K562 (cell line): ENCODE measurements around the gene C1QTNF6. TPM values are rescaled to one million over a fixed set of nuclear protein-coding genes. Genes with fewer than 3 reads are reported as not detected.

Experiments
- ATAC-seq: fragments of 200-7000 bp; cut with Tn5 transposase; 3 replicates; pipeline ENCODE4 v1.9.1; 2020; ENCODE audit warnings: moderate library complexity
- BruUV-seq: library from RNA; stranded (reverse); fragments of 400-500 nt; replicated peaks from 2 replicates; lab custom pipeline; 2021; lab: Mats Ljungman, UMichigan
- CTCF ChIA-PET: fragments of 300-600 bp; formaldehyde crosslinking; extraction: SDS; loops from one replicate; lab custom pipeline; 2021; ENCODE audit warnings: low intra/inter-chr PET ratio; lab: Yijun Ruan, JAX
- POLR2A ChIA-PET: fragments of 300-600, 350-650 bp; sonication (Branson Sonifier 250); formaldehyde crosslinking; extraction: SDS; loops from one replicate; lab custom pipeline; 2021; ENCODE audit warnings: antibody characterized with exemption, inconsistent platforms; lab: Yijun Ruan, JAX
- DNase-seq, 4 experiments: peaks; one replicate each; pipeline versions ENCODE4 v3.0.0 to v3.0.0-alpha.2; 2011 to 2018; ENCODE audit warnings: low spot score in 3 of 4, mixed read lengths in 3 of 4; ENCODE audit errors: extremely low read depth in 1 of 4
- FAIRE-seq: peaks from 2 replicates; lab custom pipeline; 2011; peaks lifted over from hg19 to GRCh38; lab: Jason Lieb, UNC
- H2AFZ ChIP-seq: 2 replicates; pipeline ENCODE4 v1.6.0; 2011; ENCODE audit warnings: low read depth, low read length, control low read depth, inconsistent platforms
- H3K27ac ChIP-seq: fragments of 200-600 bp; 3 replicates; pipeline ENCODE4 v1.8.0; 2011; ENCODE audit warnings: low read depth, mild to moderate bottlenecking, control low read depth, inconsistent platforms, low read length, moderate library complexity, mixed read lengths; ENCODE audit errors: extremely low read depth
- H3K27me3 ChIP-seq, 2 experiments: fragments of 300-600 bp in 1 of 2; 2 replicates in 1 of 2; 3 replicates in 1 of 2; pipeline versions ENCODE4 v1.6.0 to v1.8.0; 2011; ENCODE audit warnings: inconsistent platforms in 2 of 2, low read length in 2 of 2, mild to moderate bottlenecking in 1 of 2, mixed read lengths in 1 of 2, moderate library complexity in 1 of 2; ENCODE audit not compliant: control insufficient read depth in 2 of 2, insufficient read depth in 2 of 2
- H3K36me3 ChIP-seq: fragments of 300-600 bp; 3 replicates; pipeline ENCODE4 v1.8.0; 2011; ENCODE audit warnings: mild to moderate bottlenecking, low read length, inconsistent platforms; ENCODE audit not compliant: control insufficient read depth, insufficient read depth
- H3K4me1 ChIP-seq, 2 experiments: fragments of 200-600 bp in 1 of 2; replicated peaks in 1 of 2; 2 replicates in 1 of 2; 3 replicates in 1 of 2; pipeline versions ENCODE4 v1.5.1 to v1.8.0; 2011; ENCODE audit warnings: inconsistent platforms in 2 of 2, low read length in 2 of 2, mild to moderate bottlenecking in 1 of 2, mixed read lengths in 1 of 2, moderate library complexity in 1 of 2; ENCODE audit not compliant: control insufficient read depth in 2 of 2, insufficient read depth in 2 of 2
- H3K4me2 ChIP-seq: 2 replicates; pipeline ENCODE4 v1.6.1; 2011; ENCODE audit warnings: low read length, control low read depth, inconsistent platforms, mixed read lengths; ENCODE audit not compliant: insufficient read depth
- H3K4me3 ChIP-seq: fragments of 200-600 bp; sonication (generic), shearing (Covaris generic); 2 replicates; pipeline ENCODE4 v1.5.1; 2016; ENCODE audit warnings: control low read depth, inconsistent platforms
- H3K79me2 ChIP-seq: fragments of 200-600 bp; 3 replicates; pipeline ENCODE4 v1.8.0; 2011; ENCODE audit warnings: low read length, inconsistent platforms; ENCODE audit not compliant: control insufficient read depth, insufficient read depth
- H3K9ac ChIP-seq, 2 experiments: 2 replicates each; pipeline versions ENCODE4 v1.6.0 to v1.6.1; 2011; ENCODE audit warnings: low read depth in 2 of 2, low read length in 2 of 2, control low read depth in 1 of 2, inconsistent platforms in 1 of 2, mild to moderate bottlenecking in 1 of 2, mixed read lengths in 1 of 2; ENCODE audit not compliant: insufficient read depth in 1 of 2
- H3K9me1 ChIP-seq: one replicate; pipeline ENCODE4 v1.6.0; 2011; ENCODE audit warnings: inconsistent platforms, mild to moderate bottlenecking, low read length, moderate library complexity; ENCODE audit not compliant: control insufficient read depth, insufficient read depth
- H3K9me3 ChIP-seq: replicated peaks from 2 replicates; pipeline ENCODE4 v1.5.1; 2011; ENCODE audit warnings: low read depth, low read length, inconsistent platforms; ENCODE audit not compliant: control insufficient read depth, insufficient read depth
- H4K20me1 ChIP-seq: replicated peaks from 2 replicates; pipeline ENCODE4 v1.6.1; 2011; ENCODE audit warnings: low read length, inconsistent platforms, mixed read lengths; ENCODE audit not compliant: control insufficient read depth, insufficient read depth
- ATF1 ChIP-seq, 2 experiments: fragments of 450-650 bp in 1 of 2; IDR thresholded peaks; 2 replicates each; pipeline ENCODE4 v1.6.1; 2016; ENCODE audit warnings: missing compliant biosample characterization in 1 of 2, missing genetic modification characterization in 1 of 2
- CHD1 ChIP-seq: fragments of 200-600 bp; sonication (generic); IDR thresholded peaks from one replicate; pipeline ENCODE4 v1.6.1; 2012; ENCODE audit warnings: mild to moderate bottlenecking, moderate library complexity, low read length, inconsistent platforms
- DDX20 ChIP-seq: fragments of 450-650 bp; IDR thresholded peaks from 2 replicates; pipeline ENCODE4 v1.6.1; 2016; ENCODE audit warnings: missing genetic modification characterization, low read depth, mild to moderate bottlenecking, missing compliant biosample characterization, moderate library complexity
- PCBP2 ChIP-seq: fragments of 200-400 bp; formaldehyde crosslinking; IDR thresholded peaks from 2 replicates; pipeline ENCODE4 v1.6.1; 2018; ENCODE audit warnings: low read length, low read depth, mild to moderate bottlenecking, moderate library complexity; ENCODE audit not compliant: poor library complexity, severe bottlenecking
- SAFB ChIP-seq: fragments of 200-400 bp; formaldehyde crosslinking; IDR thresholded peaks from 2 replicates; pipeline ENCODE4 v1.6.1; 2017; ENCODE audit warnings: low read depth, low read length, borderline replicate concordance
- USF2 ChIP-seq: sonication (generic); formaldehyde crosslinking; IDR thresholded peaks from 2 replicates; pipeline ENCODE4 v1.5.0; 2020; ENCODE audit warnings: missing genetic modification reagents
- ZNF212 ChIP-seq: fragments of 450-650 bp; formaldehyde crosslinking; IDR thresholded peaks from 2 replicates; pipeline ENCODE4 v1.4.0; 2020; ENCODE audit warnings: mild to moderate bottlenecking
- ZNF274 ChIP-seq: IDR thresholded peaks from 2 replicates; pipeline ENCODE4 v1.6.1; 2011; ENCODE audit warnings: low read depth, mild to moderate bottlenecking, low read length, moderate library complexity, borderline replicate concordance
- ZNF3 ChIP-seq: fragments of 250-450 bp; sonication (Bioruptor Pico); IDR thresholded peaks from 2 replicates; pipeline ENCODE4 v1.5.0; 2021; ENCODE audit warnings: mild to moderate bottlenecking, moderate library complexity
- WGBS: fragments of 100-300 bp; shearing (Covaris generic); methylation state at CpG from one replicate; pipeline ENCODE4 v1.1.6; 2016; ENCODE audit warnings: low coverage, mixed read lengths; ENCODE audit not compliant: insufficient coverage; ENCODE audit errors: missing lambda C conversion rate; 5-methylcytosine and 5-hydroxymethylcytosine counted together
- in situ Hi-C: fragments of 300-500 bp; cut with MboI; formaldehyde crosslinking; loops from 4 replicates; pipeline ENCODE4 v1.15.0; 2018; ENCODE audit warnings: inconsistent platforms, mixed read lengths
- intact Hi-C: fragments of 100-400 bp; cut with micrococcal nuclease; formaldehyde crosslinking; loops from 2 replicates; pipeline ENCODE4 v1.14.2; 2022
- polyA plus RNA-seq, 8 experiments: library from polyadenylated mRNA; depleted of rRNA in 4 of 8; stranded (reverse) in 5 of 8; unstranded in 3 of 8; fragments of >200 nt; fragmentation: Nextera tagmentation in 2 of 8; fragmentation: Illumina TruSeq in 1 of 8; extraction: Ambion mirVana in 2 of 8; extraction: Trizol in 1 of 8; gene quantifications; 2 replicates each; pipeline versions ENCODE4 v1.2.1 to v1.2.3, GENCODE V29; 2011 to 2014; ENCODE audit warnings: inconsistent platforms in 1 of 8, missing spikeins in 1 of 8
- total RNA-seq, 7 experiments: library from RNA; depleted of rRNA in 6 of 7; stranded (reverse); fragments of >200 nt in 6 of 7; fragmentation: Illumina TruSeq in 2 of 7; extraction: Trizol in 2 of 7; gene quantifications; 2 replicates each; pipeline versions ENCODE4 v1.2.1 to v1.2.3, GENCODE V29; 2011 to 2021; ENCODE audit warnings: low replicate concordance in 1 of 7

Gene C1QTNF6
- total and polyA plus RNA-seq, 9 of the 15 experiments (the other 6 are each of a cell fraction or from before 2014, with no cell fraction given) = 0.18 to 0.92 (median 0.55) TPM

GRCh38 chr22:37179622-37180420 is 8.2 kb downstream of the C1QTNF6 start (continued):
- TF ChIP-seq ATF1 (CRISPR knock-in tag; IDR thresholded peaks at IDR 0.05) (no peak), ATF1 (tag; IDR thresholded peaks at IDR 0.05) (no peak), PCBP2 (no peak), ZNF274 (no peak), DDX20 (tag) (no peak), ZNF212 (CRISPR knock-in tag) (no peak)

GRCh38 chr22:37179126-37179470 is 8.9 kb downstream of the C1QTNF6 start:
- no TSS peak for BruUV-seq
- no peak overlapping the region for H3K9ac ChIP-seq
- POLR2A ChIA-PET = interaction anchor here (1.1 kb wide), 1 partner anchor 18 kb away, joined by 3 read pairs; no protein-coding TSS in a partner anchor
- TF ChIP-seq CHD1 = no peak
- TF ChIP-seq SAFB = no peak
- no peak for TF ChIP-seq USF2 (CRISPR knock-in tag)
- no peak for TF ChIP-seq ZNF3 (CRISPR knock-in tag)

More at GRCh38 chr22:37179126-37179470, 8.9 kb downstream of the C1QTNF6 start:
- no peak overlapping the region for H2AFZ ChIP-seq
- 26% methylated on average over 9 of the region's 10 CpGs for WGBS
- H3K4me1 ChIP-seq = peaks cover 0 to 29% of the 10 kb centered on the region in 2 experiments; a peak in 2 of 5 replicates
- H3K9me1 ChIP-seq = no peaks in the 10 kb centered on the region
- 0 out of 2 replicates have a peak, but pooled peaks cover 3% of the 10 kb centered on the region for H4K20me1 ChIP-seq
- FAIRE-seq (no peak), DNase-seq (no peak), ATAC-seq (no peak)
- H3K27ac ChIP-seq = no peak overlapping the region
- no peaks in the 10 kb centered on the region for H3K9me3 ChIP-seq
- H3K4me2 ChIP-seq = no peak overlapping the region
- in situ Hi-C loops (no loop called here), intact Hi-C loops (no loop called here)
- no peaks in the 10 kb centered on the region for H3K36me3 ChIP-seq
- no peaks in the 10 kb centered on the region for H3K79me2 ChIP-seq
- no peak overlapping the region for H3K4me3 ChIP-seq
- H3K27me3 ChIP-seq = peaks cover 9 to 54% of the 10 kb centered on the region in 2 experiments; a peak in 4 of 5 replicates
- CTCF ChIA-PET = no interaction called here
